SU-DHL-6 (cell line): ENCODE results near the gene ARFGAP1.

Source experiments
- EZH2phosphoT487 ChIP-seq: fragments of 200-600 bp; sonication (generic), shearing (Covaris generic); conservative IDR thresholded peaks from 2 replicates; pipeline ENCODE4 v1.6.1; 2018; ENCODE audit warnings: mild to moderate bottlenecking, antibody characterized with exemption, low read length, moderate library complexity, mixed read lengths
- TF ChIP-seq, protein P1 (sequence below): fragments of 200-600 bp; sonication (generic); IDR thresholded peaks from one replicate; pipeline ENCODE4 v1.5.1; 2017; ENCODE audit warnings: antibody characterized with exemption, mild to moderate bottlenecking, low read length, moderate library complexity; ENCODE audit not compliant: insufficient read depth, poor library complexity, severe bottlenecking

DNA sequence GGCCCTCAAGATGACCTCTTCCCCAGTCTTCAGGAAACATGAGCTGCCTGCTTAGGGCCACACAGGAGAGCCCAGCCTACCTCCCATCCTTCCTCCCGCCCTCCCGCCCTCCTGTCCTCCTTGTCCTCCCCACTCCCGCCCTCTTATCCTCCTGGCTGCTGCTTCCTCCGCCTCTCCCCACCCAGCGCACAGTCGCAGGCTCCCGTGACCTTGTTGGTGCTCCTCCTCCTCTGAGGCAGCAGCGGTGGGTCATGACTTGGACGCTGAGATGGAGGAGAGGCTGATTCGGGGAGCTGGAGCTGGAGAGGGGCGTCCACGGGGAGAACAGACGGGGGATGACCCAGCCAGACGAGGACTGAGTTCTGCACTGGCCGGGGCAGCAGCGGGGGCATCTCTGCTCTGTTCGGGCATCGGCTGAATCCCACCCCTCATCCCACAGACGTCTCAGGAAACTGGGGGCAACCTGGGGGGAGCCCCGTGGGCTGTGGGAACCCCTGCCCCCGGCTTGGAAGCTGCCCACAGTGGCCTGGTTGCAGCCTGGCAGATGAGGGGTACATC lies 56.2 kb downstream of the ARFGAP1 start:
- no peak for TF ChIP-seq EZH2phosphoT487
- TF ChIP-seq, protein P1, sequence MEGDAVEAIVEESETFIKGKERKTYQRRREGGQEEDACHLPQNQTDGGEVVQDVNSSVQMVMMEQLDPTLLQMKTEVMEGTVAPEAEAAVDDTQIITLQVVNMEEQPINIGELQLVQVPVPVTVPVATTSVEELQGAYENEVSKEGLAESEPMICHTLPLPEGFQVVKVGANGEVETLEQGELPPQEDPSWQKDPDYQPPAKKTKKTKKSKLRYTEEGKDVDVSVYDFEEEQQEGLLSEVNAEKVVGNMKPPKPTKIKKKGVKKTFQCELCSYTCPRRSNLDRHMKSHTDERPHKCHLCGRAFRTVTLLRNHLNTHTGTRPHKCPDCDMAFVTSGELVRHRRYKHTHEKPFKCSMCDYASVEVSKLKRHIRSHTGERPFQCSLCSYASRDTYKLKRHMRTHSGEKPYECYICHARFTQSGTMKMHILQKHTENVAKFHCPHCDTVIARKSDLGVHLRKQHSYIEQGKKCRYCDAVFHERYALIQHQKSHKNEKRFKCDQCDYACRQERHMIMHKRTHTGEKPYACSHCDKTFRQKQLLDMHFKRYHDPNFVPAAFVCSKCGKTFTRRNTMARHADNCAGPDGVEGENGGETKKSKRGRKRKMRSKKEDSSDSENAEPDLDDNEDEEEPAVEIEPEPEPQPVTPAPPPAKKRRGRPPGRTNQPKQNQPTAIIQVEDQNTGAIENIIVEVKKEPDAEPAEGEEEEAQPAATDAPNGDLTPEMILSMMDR = no peak
